Mucosa of stomach (tissue), 1 donor: ENCODE measurements around the gene KCNQ1OT1.

ENCODE experiments used
- H3K27me3 ChIP-seq: one replicate; pipeline ENCODE4 v1.7.0; 2013; ENCODE audit warnings: mild to moderate bottlenecking, low read length; ENCODE audit not compliant: control insufficient read depth, insufficient read depth
- H3K36me3 ChIP-seq: one replicate; pipeline ENCODE4 v1.7.0; 2013; ENCODE audit warnings: low read length; ENCODE audit not compliant: control insufficient read depth, insufficient read depth
- H3K4me1 ChIP-seq: one replicate; pipeline ENCODE4 v1.7.0; 2013; ENCODE audit warnings: mild to moderate bottlenecking, low read length; ENCODE audit not compliant: control insufficient read depth, insufficient read depth
- H3K4me3 ChIP-seq: one replicate; pipeline ENCODE4 v1.7.0; 2013; ENCODE audit warnings: low read length
- H3K9ac ChIP-seq: one replicate; pipeline ENCODE4 v1.7.0; 2013; ENCODE audit warnings: mild to moderate bottlenecking, low read length, moderate library complexity
- H3K9me3 ChIP-seq: one replicate; pipeline ENCODE4 v1.7.0; 2013; ENCODE audit warnings: mild to moderate bottlenecking, low read length, moderate library complexity; ENCODE audit not compliant: control insufficient read depth
- donor health status: Pancreatic carcinoma.

Gene KCNQ1OT1

GRCh38 chr11:2653930-2654739 is 45.7 kb downstream of the KCNQ1OT1 start:
- no peaks in the 10 kb centered on the region for H3K27me3 ChIP-seq
- H3K9me3 ChIP-seq: peaks cover 20% of the 10 kb centered on the region
- no peak overlapping the region for H3K4me3 ChIP-seq
- no peak overlapping the region for H3K9ac ChIP-seq
- H3K4me1 ChIP-seq: no peaks in the 10 kb centered on the region
- H3K36me3 ChIP-seq: no peaks in the 10 kb centered on the region

DNA sequence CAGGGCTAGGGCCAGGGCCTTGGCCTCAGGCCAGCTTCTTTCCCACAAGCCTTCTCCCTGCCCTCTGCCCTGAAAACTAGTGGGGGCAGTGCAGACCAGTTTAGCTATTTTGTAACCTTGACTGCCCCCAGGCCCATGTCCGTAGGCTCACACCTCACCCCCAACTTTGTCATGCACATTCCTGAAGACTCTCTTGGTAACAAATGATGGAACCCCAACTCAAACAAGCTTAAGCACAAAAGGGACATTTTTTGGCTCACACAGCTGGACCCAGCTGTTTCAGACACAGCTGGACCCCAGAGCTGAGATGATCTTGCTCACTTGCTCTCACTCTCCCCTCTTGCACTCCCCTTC is 46.6 kb downstream of the KCNQ1OT1 start:
- Histone ChIP-seq H3K4me1 (no peaks in the 10 kb centered on the region), H3K36me3 (no peaks in the 10 kb centered on the region), H3K9me3 (peaks cover 11% of the 10 kb centered on the region), H3K4me3 (no peak overlapping the region), H3K9ac (no peak overlapping the region), H3K27me3 (no peaks in the 10 kb centered on the region)

DNA sequence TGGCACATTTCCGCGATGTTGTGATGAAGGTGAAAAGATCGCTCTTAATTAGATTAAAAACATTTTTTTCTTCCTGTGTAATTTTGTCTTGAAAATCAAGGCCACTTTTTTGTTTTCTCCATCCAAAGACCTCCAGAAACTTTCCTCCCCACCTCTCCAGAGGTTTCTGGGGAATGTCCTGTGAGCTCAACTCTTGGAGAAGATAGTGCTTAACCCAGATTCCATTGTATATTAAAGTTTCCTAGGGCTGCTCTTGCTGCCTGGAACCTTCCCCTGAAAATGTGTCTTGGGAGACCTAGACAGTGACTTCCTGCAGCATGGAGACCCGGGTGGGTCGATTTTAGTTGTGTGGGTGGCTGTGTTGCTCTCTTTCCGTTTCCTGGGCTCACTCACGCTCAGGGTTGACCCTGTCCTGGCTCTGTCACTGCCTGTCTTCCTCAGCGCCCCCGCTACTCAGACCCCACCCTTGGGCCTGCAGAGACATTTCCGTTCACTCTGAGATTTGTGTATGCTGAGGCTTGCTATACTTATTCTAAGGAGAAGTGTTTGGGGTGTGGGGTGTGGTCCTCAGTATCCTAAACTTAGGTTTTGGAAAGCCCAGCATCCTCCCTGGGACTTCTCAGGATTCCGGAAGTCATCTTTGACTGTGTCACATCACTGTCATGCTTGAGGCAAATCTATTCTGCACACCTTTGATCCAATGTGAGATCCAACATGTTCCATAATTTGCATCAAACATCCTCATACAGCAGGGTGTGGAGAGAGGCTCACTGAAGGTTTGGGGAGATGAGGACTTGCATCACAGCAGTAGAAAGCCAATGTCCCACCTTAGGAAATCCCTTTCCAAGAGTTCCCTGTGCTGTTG is 47.2 kb downstream of the KCNQ1OT1 start:
- Histone ChIP-seq H3K9ac (no peak overlapping the region), H3K9me3 (peaks cover 11% of the 10 kb centered on the region), H3K4me1 (no peaks in the 10 kb centered on the region), H3K4me3 (no peak overlapping the region), H3K36me3 (no peaks in the 10 kb centered on the region), H3K27me3 (no peaks in the 10 kb centered on the region)

GRCh38 chr11:2651826-2652271 is 47.9 kb downstream of the KCNQ1OT1 start:
- H3K4me3 ChIP-seq: no peak overlapping the region

GRCh38 chr11:2651054-2651617 is 48.7 kb downstream of the KCNQ1OT1 start:
- no peak overlapping the region for H3K4me3 ChIP-seq
- no peaks in the 10 kb centered on the region for H3K4me1 ChIP-seq
- no peaks in the 10 kb centered on the region for H3K36me3 ChIP-seq
- H3K9me3 ChIP-seq: peaks cover 11% of the 10 kb centered on the region
- H3K27me3 ChIP-seq: no peaks in the 10 kb centered on the region
- H3K9ac ChIP-seq: no peak overlapping the region

More at GRCh38 chr11:2651826-2652271, 47.9 kb downstream of the KCNQ1OT1 start:
- Histone ChIP-seq H3K4me1 (no peaks in the 10 kb centered on the region), H3K9ac (no peak overlapping the region), H3K36me3 (no peaks in the 10 kb centered on the region), H3K27me3 (no peaks in the 10 kb centered on the region), H3K9me3 (peaks cover 11% of the 10 kb centered on the region)

- Histone ChIP-seq H3K4me1 (no peaks in the 10 kb centered on the region), H3K4me3 (no peak overlapping the region), H3K9ac (no peak overlapping the region), H3K9me3 (peaks cover 18% of the 10 kb centered on the region), H3K36me3 (no peaks in the 10 kb centered on the region), H3K27me3 (no peaks in the 10 kb centered on the region)
These were observed 49.4 kb downstream of the KCNQ1OT1 start for GRCh38 chr11:2650343-2650867.

GRCh38 chr11:2649848-2650247 is 49.9 kb downstream of the KCNQ1OT1 start:
- no peaks in the 10 kb centered on the region for H3K4me1 ChIP-seq

GRCh38 chr11:2649400-2649799 is 50.4 kb downstream of the KCNQ1OT1 start:
- H3K9me3 ChIP-seq: peaks cover 26% of the 10 kb centered on the region
- no peak overlapping the region for H3K4me3 ChIP-seq
- no peaks in the 10 kb centered on the region for H3K27me3 ChIP-seq
- no peaks in the 10 kb centered on the region for H3K4me1 ChIP-seq
- H3K36me3 ChIP-seq: no peaks in the 10 kb centered on the region
- no peak overlapping the region for H3K9ac ChIP-seq

More at GRCh38 chr11:2649848-2650247, 49.9 kb downstream of the KCNQ1OT1 start:
- Histone ChIP-seq H3K9me3 (peaks cover 22% of the 10 kb centered on the region), H3K9ac (no peak overlapping the region), H3K36me3 (no peaks in the 10 kb centered on the region), H3K4me3 (no peak overlapping the region), H3K27me3 (no peaks in the 10 kb centered on the region)

- Histone ChIP-seq H3K4me1 (no peaks in the 10 kb centered on the region), H3K9ac (no peak overlapping the region), H3K36me3 (no peaks in the 10 kb centered on the region), H3K27me3 (no peaks in the 10 kb centered on the region), H3K4me3 (no peak overlapping the region), H3K9me3 (peaks cover 26% of the 10 kb centered on the region)
These were observed 51.8 kb downstream of the KCNQ1OT1 start for GRCh38 chr11:2647953-2648352.

DNA sequence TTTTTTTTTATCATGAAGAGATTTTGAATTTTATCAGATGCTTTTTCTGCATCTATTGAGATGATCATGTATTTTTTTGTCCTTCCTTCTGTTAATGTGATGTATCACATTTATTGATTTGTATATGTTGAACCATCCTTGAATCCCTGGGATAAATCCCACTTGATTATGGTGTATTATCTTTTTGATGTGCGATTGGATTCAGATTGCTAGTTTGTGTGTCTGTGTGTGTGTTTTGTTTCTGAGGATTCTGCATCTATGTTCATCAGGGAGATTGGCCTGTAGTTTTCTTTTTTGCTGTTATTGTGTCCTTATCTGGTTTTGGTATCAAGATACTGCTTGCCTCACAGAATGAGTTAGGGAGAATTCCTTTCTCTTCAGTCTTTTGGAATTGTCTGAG is 52.6 kb downstream of the KCNQ1OT1 start:
- H3K4me3 ChIP-seq: no peak overlapping the region
- H3K4me1 ChIP-seq: no peaks in the 10 kb centered on the region
- H3K9me3 ChIP-seq: peaks cover 32% of the 10 kb centered on the region
- no peaks in the 10 kb centered on the region for H3K27me3 ChIP-seq
- H3K9ac ChIP-seq: no peak overlapping the region
- H3K36me3 ChIP-seq: no peaks in the 10 kb centered on the region

GRCh38 chr11:2645779-2646118 is 54.0 kb downstream of the KCNQ1OT1 start:
- H3K4me3 ChIP-seq: no peak overlapping the region
- H3K4me1 ChIP-seq: no peaks in the 10 kb centered on the region
- H3K36me3 ChIP-seq: no peaks in the 10 kb centered on the region
- peaks cover 23% of the 10 kb centered on the region for H3K9me3 ChIP-seq
- H3K9ac ChIP-seq: no peak overlapping the region
- no peaks in the 10 kb centered on the region for H3K27me3 ChIP-seq
